Right cardiac atrium (tissue), 5 donors: ENCODE measurements around the gene HLA-DRB1. TPM values are rescaled to one million over a fixed set of nuclear protein-coding genes. Genes with fewer than 3 reads are reported as not detected.
"Not testable (repeated sequence)": the region's sequence is repeated elsewhere in the genome, so short reads cannot be mapped to it uniquely, and the experiment has no call there.

Experiments used
- ATAC-seq, 2 donors: fragments of 200-7000 bp; cut with Tn5 transposase; one replicate each; pipeline versions ENCODE4 v1.8.0 to v1.9.1; 2020; ENCODE audit warnings: moderate library complexity in 2 of 2, mild to moderate bottlenecking in 1 of 2
- DNase-seq, 3 donors: peaks; one replicate each; pipeline ENCODE4 v3.0.0-alpha.2; 2020
- H3K27ac ChIP-seq: one replicate; pipeline ENCODE4 v1.5.1; 2013; ENCODE audit warnings: mild to moderate bottlenecking, low read length, control low read depth, moderate library complexity
- H3K27me3 ChIP-seq: one replicate; pipeline ENCODE4 v1.6.1; 2013; ENCODE audit not compliant: control insufficient read depth, insufficient read depth
- H3K4me1 ChIP-seq: one replicate; pipeline ENCODE4 v1.6.1; 2013; ENCODE audit warnings: low read length; ENCODE audit not compliant: control insufficient read depth, insufficient read depth
- H3K4me3 ChIP-seq: one replicate; pipeline ENCODE4 v1.5.1; 2013; ENCODE audit warnings: low read length, control low read depth
- H3K9me3 ChIP-seq: one replicate; pipeline ENCODE4 v1.6.1; 2013; ENCODE audit warnings: low read length; ENCODE audit not compliant: control insufficient read depth
- WGBS: extraction: QIAGEN DNeasy Blood & Tissue Kit; methylation state at CpG from one replicate; pipeline ENCODE4 v1.1.7; 2013; 5-methylcytosine and 5-hydroxymethylcytosine counted together
- intact Hi-C, 4 donors: fragments of 100-400 bp; cut with DNase I; formaldehyde crosslinking; loops; one replicate each; pipeline versions ENCODE4 v1.11.0 to v1.14.0; 2022 to 2023
- polyA plus RNA-seq: library from polyadenylated mRNA; stranded (reverse); fragments of 200-250 nt; gene quantifications from one replicate; pipeline ENCODE4 v1.2.3, GENCODE V29; 2013
- total RNA-seq, 4 donors: library from RNA; stranded (reverse); fragmentation: NEBNext Ultra II Directional; extraction: Animal tissue kit (Norgen Biotek cat#: 25700); gene quantifications; one replicate each; pipeline ENCODE4 v1.2.1, GENCODE V29; 2021
- donor health status: healthy with polysubstance abuse.
- donor health status: DM: no; HTN: yes; CAD: no.
- donor health status: DM: no; HTN: no; CAD: no.
- donor health status: DM: no; HTN: yes; CAD: no; lungs with severe emphysema.
- donor health status: DM: yes; HTN: yes; CAD: no.

Gene HLA-DRB1
- total and polyA plus RNA-seq, 5 donors: 30.1 to 153 (median 86.4) TPM

- peak in 1 of 2 donors; percentile 26 for ATAC-seq
- DNase-seq: no peak
- no peaks in the 10 kb centered on the region for H3K9me3 ChIP-seq
- WGBS: 33% methylated on average over 8 of the region's 8 CpGs
- H3K4me1 ChIP-seq: no peaks in the 10 kb centered on the region
- no peak overlapping the region for H3K4me3 ChIP-seq
- intact Hi-C loops: no loop called here
- no peaks in the 10 kb centered on the region for H3K27me3 ChIP-seq
- no peak overlapping the region for H3K27ac ChIP-seq
These were observed 8.1 kb downstream of the HLA-DRB1 start for GRCh38 chr6:32581315-32582095.

- no peak for ATAC-seq
- Histone ChIP-seq H3K27ac (no peak overlapping the region), H3K4me3 (no peak overlapping the region), H3K27me3 (no peaks in the 10 kb centered on the region), H3K9me3 (no peaks in the 10 kb centered on the region), H3K4me1 (no peaks in the 10 kb centered on the region)
- whole genome bisulfite sequencing: 78% methylated on average over 4 of the region's 4 CpGs
- intact Hi-C loops: no loop called here
- DNase-seq: no peak
These were observed 9.1 kb downstream of the HLA-DRB1 start for GRCh38 chr6:32580593-32580992.

DNA sequence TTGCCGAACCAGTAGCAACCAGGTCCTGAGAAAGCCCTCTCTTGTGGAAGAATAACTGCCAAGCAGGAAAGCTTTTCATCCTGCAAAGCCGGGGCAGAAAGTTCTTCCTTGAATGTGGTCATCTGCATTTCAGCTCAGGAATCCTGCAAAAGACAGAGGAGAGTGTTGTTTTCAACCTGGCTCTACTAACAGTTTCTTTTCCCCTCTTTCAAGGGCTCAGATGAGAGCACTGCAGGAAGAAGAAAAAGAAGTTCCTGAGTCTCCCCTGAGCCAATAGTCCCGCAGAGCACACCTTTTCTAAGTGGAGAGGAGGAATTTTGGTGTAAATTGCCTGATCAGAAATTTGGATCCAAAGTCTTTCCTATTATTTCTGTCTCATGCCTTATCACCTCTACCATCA is 10.7 kb downstream of the HLA-DRB1 start:
- WGBS: 0% methylated on average over 3 of the region's 3 CpGs
- no peaks in the 10 kb centered on the region for H3K9me3 ChIP-seq
- no peak for DNase-seq
- H3K27ac ChIP-seq: no peak overlapping the region
- H3K4me3 ChIP-seq: no peak overlapping the region
- no peak for ATAC-seq
- H3K27me3 ChIP-seq: no peaks in the 10 kb centered on the region
- intact Hi-C loops: no loop called here
- no peaks in the 10 kb centered on the region for H3K4me1 ChIP-seq

GRCh38 chr6:32577493-32577892 is 12.2 kb downstream of the HLA-DRB1 start:
- ATAC-seq, H3K27me3 ChIP-seq, intact Hi-C loops, H3K9me3 ChIP-seq, H3K4me1 ChIP-seq, H3K27ac ChIP-seq, H3K4me3 ChIP-seq, DNase-seq: not testable (repeated sequence)
- 22% methylated on average over 5 of the region's 5 CpGs for WGBS

- ATAC-seq (no peak), DNase-seq (no peak)
- no peaks in the 10 kb centered on the region for H3K9me3 ChIP-seq
- no peak overlapping the region for H3K27ac ChIP-seq
- intact Hi-C loops: no loop called here
- H3K4me1 ChIP-seq: no peaks in the 10 kb centered on the region
- H3K27me3 ChIP-seq: no peaks in the 10 kb centered on the region
- H3K4me3 ChIP-seq: no peak overlapping the region
- 77% methylated on average over 1 of the region's 1 CpG for WGBS
These were observed 13.4 kb downstream of the HLA-DRB1 start for GRCh38 chr6:32576250-32576649.

DNA sequence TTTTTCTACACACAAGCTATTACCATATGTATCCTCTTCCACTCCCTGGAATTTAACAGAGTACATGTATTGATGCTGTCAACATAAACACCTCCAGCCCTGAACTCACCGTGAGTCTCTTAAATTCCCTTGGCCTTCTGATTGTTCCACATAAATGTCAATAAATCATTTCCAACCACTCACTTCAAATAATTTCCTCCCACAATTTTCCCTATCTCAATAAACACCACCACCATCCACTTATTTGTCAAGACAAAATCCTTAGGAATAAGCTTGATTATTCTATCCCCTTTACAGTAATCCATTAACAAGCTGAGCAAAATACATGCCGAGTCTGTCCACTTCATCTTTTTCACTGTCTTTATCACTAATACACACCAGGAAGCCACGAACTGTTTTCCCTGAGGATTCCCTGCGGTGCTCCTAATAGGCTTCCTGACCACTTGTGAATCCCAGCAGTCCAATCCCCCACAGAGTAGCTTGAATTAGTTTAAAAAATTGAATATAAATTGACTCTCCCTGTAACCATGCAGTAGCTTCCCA is 19.2 kb downstream of the HLA-DRB1 start:
- H3K4me3 ChIP-seq: no peak overlapping the region
- no peaks in the 10 kb centered on the region for H3K4me1 ChIP-seq
- no peaks in the 10 kb centered on the region for H3K27me3 ChIP-seq
- ATAC-seq (no peak), DNase-seq (no peak)
- intact Hi-C loops: no loop called here
- no peak overlapping the region for H3K27ac ChIP-seq
- H3K9me3 ChIP-seq: no peaks in the 10 kb centered on the region
- WGBS: 34% methylated on average over 2 of the region's 4 CpGs

- Histone ChIP-seq H3K9me3 (no peaks in the 10 kb centered on the region), H3K27ac (no peak overlapping the region), H3K27me3 (no peaks in the 10 kb centered on the region), H3K4me3 (no peak overlapping the region), H3K4me1 (no peaks in the 10 kb centered on the region)
- DNase-seq (no peak), ATAC-seq (no peak)
- intact Hi-C loops: no loop called here
- WGBS: 0% methylated on average over 4 of the region's 6 CpGs
These were observed 21.1 kb downstream of the HLA-DRB1 start for GRCh38 chr6:32568561-32568960.

DNA sequence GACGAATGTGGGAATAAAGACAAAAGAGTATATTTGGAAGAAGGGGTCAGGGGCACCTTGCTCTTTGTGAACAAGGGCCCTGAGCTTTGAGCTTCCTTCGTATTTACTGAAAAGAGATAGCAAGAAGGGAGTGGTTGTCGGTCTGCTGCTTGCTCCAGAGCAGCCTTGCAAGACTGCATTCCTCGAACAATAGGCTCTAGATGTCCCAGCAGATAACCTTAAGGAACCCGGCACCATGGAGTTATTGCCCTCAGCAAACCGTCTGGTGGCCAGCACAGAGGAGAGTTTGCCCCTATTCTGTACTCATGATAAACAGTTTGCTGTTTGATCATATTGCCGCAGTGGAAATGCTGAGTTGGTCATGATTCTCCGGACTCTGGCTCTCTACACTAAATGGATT is 22.7 kb downstream of the HLA-DRB1 start:
- Histone ChIP-seq H3K4me3 (no peak overlapping the region), H3K27me3 (no peaks in the 10 kb centered on the region), H3K9me3 (no peaks in the 10 kb centered on the region), H3K4me1 (no peaks in the 10 kb centered on the region), H3K27ac (no peak overlapping the region)
- intact Hi-C loops: no loop called here
- WGBS: 31% methylated on average over 3 of the region's 8 CpGs
- ATAC-seq (no peak), DNase-seq (no peak)

GRCh38 chr6:32565511-32565910 is 24.1 kb downstream of the HLA-DRB1 start:
- intact Hi-C loops: no loop called here
- no peak overlapping the region for H3K4me3 ChIP-seq
- no CpG with 5 or more reads among the region's 1 CpG for WGBS
- H3K4me1 ChIP-seq: no peaks in the 10 kb centered on the region
- DNase-seq (no peak), ATAC-seq (no peak)
- H3K27me3 ChIP-seq: no peaks in the 10 kb centered on the region
- no peaks in the 10 kb centered on the region for H3K9me3 ChIP-seq
- H3K27ac ChIP-seq: no peak overlapping the region

DNA sequence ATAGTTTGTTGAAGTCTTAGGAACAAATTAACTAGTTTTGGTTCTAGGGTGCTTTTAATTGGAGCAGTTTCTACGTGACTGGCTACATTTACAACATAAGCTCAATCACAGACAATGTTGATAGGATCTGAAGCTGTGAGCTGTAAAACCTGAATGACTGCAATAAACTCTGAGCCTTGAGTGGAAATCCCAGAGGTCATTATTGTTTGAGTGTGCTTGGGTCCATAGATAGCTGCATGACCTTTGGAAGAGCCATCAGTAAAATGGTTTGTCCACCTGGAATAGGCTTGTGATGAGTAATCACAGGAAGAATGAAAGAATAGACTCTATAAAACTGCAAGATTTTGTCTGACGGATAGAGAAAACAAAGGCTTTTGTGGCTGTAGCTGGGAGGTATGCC is 26.7 kb downstream of the HLA-DRB1 start:
- Histone ChIP-seq H3K9me3 (no peaks in the 10 kb centered on the region), H3K27ac (no peak overlapping the region), H3K4me3 (no peak overlapping the region), H3K4me1 (no peaks in the 10 kb centered on the region), H3K27me3 (no peaks in the 10 kb centered on the region)
- ATAC-seq (no peak), DNase-seq (no peak)
- no CpG with 5 or more reads among the region's 2 CpGs for WGBS
- intact Hi-C loops: no loop called here

GRCh38 chr6:32559747-32560146 is 29.9 kb downstream of the HLA-DRB1 start:
- no peaks in the 10 kb centered on the region for H3K4me1 ChIP-seq
- H3K9me3 ChIP-seq: no peaks in the 10 kb centered on the region
- no peak overlapping the region for H3K27ac ChIP-seq
- ATAC-seq (no peak), DNase-seq (no peak)
- H3K27me3 ChIP-seq: no peaks in the 10 kb centered on the region
- no CpG with 5 or more reads among the region's 7 CpGs for WGBS
- no peak overlapping the region for H3K4me3 ChIP-seq
- intact Hi-C loops: no loop called here
